Muscle layer of duodenum (tissue), 2 donors: ENCODE measurements around the gene CYP4F8.

Experiments used
- H3K27ac ChIP-seq: one replicate; pipeline ENCODE4 v1.7.0; 2013; ENCODE audit warnings: mild to moderate bottlenecking, low read length
- H3K27me3 ChIP-seq: one replicate; pipeline ENCODE4 v1.7.0; 2013; ENCODE audit warnings: low read depth, mild to moderate bottlenecking, control low read depth, low read length
- H3K36me3 ChIP-seq, 2 donors: one replicate each; pipeline ENCODE4 v1.7.0; 2013; ENCODE audit warnings: low read length in 2 of 2, control low read depth in 1 of 2, mild to moderate bottlenecking in 1 of 2; ENCODE audit not compliant: insufficient read depth in 2 of 2, control insufficient read depth in 1 of 2
- H3K4me1 ChIP-seq, 2 donors: one replicate each; pipeline ENCODE4 v1.7.0; 2013; ENCODE audit warnings: low read length in 2 of 2, mild to moderate bottlenecking in 2 of 2, control low read depth in 1 of 2, moderate library complexity in 1 of 2; ENCODE audit not compliant: insufficient read depth in 2 of 2, control insufficient read depth in 1 of 2
- H3K4me3 ChIP-seq, 2 donors: one replicate each; pipeline ENCODE4 v1.7.0; 2013; ENCODE audit warnings: low read length in 2 of 2, low read depth in 1 of 2, mild to moderate bottlenecking in 1 of 2
- H3K9me3 ChIP-seq, 2 donors: one replicate each; pipeline ENCODE4 v1.7.0; 2013; ENCODE audit warnings: low read length in 2 of 2, control low read depth in 1 of 2, mild to moderate bottlenecking in 1 of 2; ENCODE audit not compliant: control insufficient read depth in 1 of 2
- donor health status: healthy.

CYP4F8 gene

GRCh38 chr19:15635016-15635805 lies 20.2 kb downstream of the CYP4F8 start:
- no peak overlapping the region for H3K27ac ChIP-seq
- H3K36me3 ChIP-seq: no peaks in the 10 kb centered on the region
- H3K9me3 ChIP-seq: no peaks in the 10 kb centered on the region
- no peaks in the 10 kb centered on the region for H3K27me3 ChIP-seq
- H3K4me3 ChIP-seq: no peak overlapping the region
- H3K4me1 ChIP-seq: peaks cover 0 to 1% of the 10 kb centered on the region in 2 donors

GRCh38 chr19:15636026-15636425 lies 21.0 kb downstream of the CYP4F8 start:
- Histone ChIP-seq H3K27me3 (no peaks in the 10 kb centered on the region), H3K36me3 (no peaks in the 10 kb centered on the region), H3K4me3 (no peak overlapping the region), H3K9me3 (no peaks in the 10 kb centered on the region), H3K4me1 (peaks cover 0 to 10% of the 10 kb centered on the region in 2 donors), H3K27ac (no peak overlapping the region)

- H3K36me3 ChIP-seq: no peaks in the 10 kb centered on the region
- no peaks in the 10 kb centered on the region for H3K9me3 ChIP-seq
- H3K27ac ChIP-seq: no peak overlapping the region
- no peak overlapping the region for H3K4me3 ChIP-seq
- H3K27me3 ChIP-seq: no peaks in the 10 kb centered on the region
- H3K4me1 ChIP-seq: peaks cover 2 to 10% of the 10 kb centered on the region in 2 donors
Observed at GRCh38 chr19:15639596-15639995, 24.6 kb downstream of the CYP4F8 start.

- Histone ChIP-seq H3K36me3 (no peaks in the 10 kb centered on the region), H3K27ac (peak within 1 kb of the TSS; percentile 49), H3K9me3 (no peaks in the 10 kb centered on the region), H3K4me1 (peaks cover 2 to 10% of the 10 kb centered on the region in 2 donors), H3K4me3 (no peak within 1 kb of the TSS), H3K27me3 (no peaks in the 10 kb centered on the region)
Observed at GRCh38 chr19:15640294-15640903, 25.4 kb downstream of the CYP4F8 start, which contains the start of gene CYP4F3. Gene CYP4F3, plus strand, starts transcription at chr19:15640897. Its CDS starts 519 bp downstream, at chr19:15641416.

DNA sequence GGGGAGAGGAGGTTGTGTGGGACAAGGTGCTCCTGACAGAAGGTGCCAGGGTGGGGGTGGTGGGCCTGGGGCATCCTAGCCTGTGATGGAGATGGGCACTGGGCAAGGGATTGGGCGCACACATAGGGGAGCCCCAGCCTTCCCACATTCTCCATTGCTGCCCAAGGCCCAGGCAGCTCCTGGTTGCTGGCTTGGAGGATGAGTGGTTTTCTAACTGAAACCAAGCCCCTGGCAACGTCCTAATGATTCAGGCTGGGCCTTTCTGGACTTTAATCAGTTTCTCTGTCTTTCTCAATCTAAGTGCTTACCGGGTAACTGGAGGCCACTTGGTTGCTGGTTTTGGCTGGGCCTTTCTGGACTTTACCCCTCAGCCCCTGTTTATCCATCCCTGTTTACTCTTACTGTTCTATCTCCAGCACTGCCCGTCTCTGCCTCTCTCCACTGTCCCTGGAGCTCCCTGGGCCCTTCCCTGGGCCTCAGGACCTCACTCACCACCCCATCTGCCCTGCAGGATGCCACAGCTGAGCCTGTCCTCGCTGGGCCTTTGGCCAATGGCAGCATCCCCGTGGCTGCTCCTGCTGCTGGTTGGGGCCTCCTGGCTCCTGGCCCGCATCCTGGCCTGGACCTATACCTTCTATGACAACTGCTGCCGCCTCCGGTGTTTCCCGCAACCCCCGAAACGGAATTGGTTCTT lies 26.0 kb downstream of the CYP4F8 start:
- Histone ChIP-seq H3K9me3 (no peaks in the 10 kb centered on the region), H3K4me1 (peaks cover 2 to 10% of the 10 kb centered on the region in 2 donors), H3K27ac (peak overlapping the region; percentile 49)

DNA sequence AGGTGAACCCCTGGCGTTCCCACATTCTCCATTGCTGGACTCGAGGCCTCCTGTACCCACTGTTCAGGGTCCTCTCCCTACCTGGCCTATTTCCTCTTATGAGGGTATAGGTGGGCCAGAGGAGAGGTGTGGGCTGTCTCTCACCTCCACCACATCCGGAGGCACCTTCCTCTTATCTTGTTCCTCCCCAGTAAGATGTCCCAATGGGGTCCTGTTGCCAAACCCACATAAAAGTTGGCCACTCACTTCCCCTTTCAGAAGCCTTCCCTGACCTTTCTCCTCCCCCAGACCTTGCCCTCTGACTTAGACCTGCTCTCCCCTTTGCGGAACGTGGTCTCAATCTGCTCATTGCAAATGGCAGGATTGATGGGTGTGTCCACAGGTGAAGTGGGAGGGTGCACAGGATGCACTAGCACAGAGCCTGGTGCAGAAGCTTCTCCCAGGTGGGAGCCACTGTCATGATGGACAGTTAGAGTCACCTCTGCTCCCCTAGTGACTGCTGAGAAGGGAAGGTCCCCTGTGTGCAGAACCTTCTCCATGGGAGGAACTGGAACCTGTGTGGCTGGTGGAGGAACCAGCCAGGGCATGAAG lies 27.0 kb downstream of the CYP4F8 start:
- H3K4me3 ChIP-seq: no peak overlapping the region
- no peaks in the 10 kb centered on the region for H3K36me3 ChIP-seq
- peaks cover 2 to 10% of the 10 kb centered on the region in 2 donors for H3K4me1 ChIP-seq
- H3K27me3 ChIP-seq: no peaks in the 10 kb centered on the region
- no peak overlapping the region for H3K27ac ChIP-seq
- H3K9me3 ChIP-seq: no peaks in the 10 kb centered on the region

More for the DNA sequence above, 26.0 kb downstream of the CYP4F8 start:
- Histone ChIP-seq H3K36me3 (no peaks in the 10 kb centered on the region), H3K4me3 (no peak overlapping the region), H3K27me3 (no peaks in the 10 kb centered on the region)

DNA sequence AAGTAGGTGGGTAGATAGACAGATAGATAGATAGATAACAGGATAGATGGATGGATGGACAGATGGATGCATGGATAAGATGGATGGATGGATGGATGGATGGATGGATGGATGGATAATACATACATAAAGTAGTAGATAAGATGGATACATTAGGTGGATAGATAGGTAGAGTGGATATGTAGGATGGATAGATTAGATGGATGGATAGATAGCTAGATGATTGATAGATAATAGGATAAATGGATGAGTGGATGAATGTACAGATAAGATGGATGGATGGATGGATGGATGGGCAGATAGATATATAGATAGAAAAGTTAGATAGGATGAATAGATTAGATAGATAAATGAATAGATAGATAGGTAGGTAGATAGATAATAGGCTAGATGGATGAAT lies 27.8 kb downstream of the CYP4F8 start:
- H3K27me3 ChIP-seq: no peaks in the 10 kb centered on the region
- H3K4me3 ChIP-seq: no peak overlapping the region
- H3K36me3 ChIP-seq: peaks cover 0 to 2% of the 10 kb centered on the region in 2 donors
- peaks cover 0 to 3% of the 10 kb centered on the region in 2 donors for H3K9me3 ChIP-seq
- peaks cover 2 to 10% of the 10 kb centered on the region in 2 donors for H3K4me1 ChIP-seq
- H3K27ac ChIP-seq: no peak overlapping the region

DNA sequence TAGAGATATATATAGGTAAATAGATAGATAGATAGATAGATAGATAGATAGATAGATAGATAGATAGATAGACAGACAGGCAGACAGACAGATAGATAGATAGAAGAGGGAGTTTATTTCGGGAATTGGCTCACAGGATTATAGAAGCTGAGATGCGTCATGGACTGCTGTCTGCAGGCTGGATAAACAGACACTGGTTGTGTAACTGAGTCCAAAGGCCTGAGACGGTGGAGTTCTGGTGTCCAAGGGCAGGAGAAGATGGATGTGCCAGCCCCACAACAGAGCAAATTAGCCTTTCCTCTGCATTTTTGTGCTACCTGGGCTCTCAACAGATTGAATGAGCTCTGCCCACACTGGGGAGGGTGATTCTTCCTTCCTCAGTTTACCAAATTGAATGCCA lies 28.4 kb downstream of the CYP4F8 start:
- Histone ChIP-seq H3K27ac (no peak overlapping the region), H3K27me3 (no peaks in the 10 kb centered on the region), H3K36me3 (peaks cover 0 to 4% of the 10 kb centered on the region in 2 donors), H3K4me1 (peaks cover 2 to 10% of the 10 kb centered on the region in 2 donors), H3K9me3 (peaks cover 0 to 4% of the 10 kb centered on the region in 2 donors), H3K4me3 (no peak overlapping the region)

DNA sequence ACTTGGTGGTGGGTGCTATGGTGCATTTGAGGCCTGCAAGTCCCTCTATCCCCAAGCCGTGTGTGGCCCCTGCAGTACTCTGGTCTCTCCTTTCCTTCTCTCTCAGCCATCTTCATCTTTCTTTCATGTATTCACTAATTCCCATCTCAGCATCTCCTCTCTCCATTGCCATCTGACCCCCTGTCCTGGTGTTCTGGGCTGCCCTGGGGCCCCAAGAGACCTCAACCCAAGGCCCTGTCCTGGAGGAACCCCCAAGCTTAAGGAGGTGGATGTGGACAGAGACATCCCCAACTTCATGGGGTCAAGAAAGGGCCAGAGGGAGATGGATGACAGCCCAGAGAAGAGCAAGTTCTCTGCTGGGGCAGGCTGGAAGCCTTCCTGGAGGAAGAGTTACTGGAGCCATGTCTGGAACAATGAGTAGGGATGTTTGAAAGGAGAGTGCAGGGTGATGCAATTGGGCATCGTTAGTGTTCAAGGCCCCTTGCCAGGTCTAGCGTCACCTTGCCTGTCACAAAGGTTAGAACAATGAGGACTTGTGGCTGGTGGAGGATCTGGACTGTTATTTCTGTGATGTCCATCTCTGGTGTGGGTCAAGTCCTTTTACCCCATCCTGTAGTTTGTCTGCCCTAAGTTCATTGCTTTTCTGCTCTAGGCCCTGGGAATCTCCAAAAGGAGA lies 29.2 kb downstream of the CYP4F8 start:
- no peaks in the 10 kb centered on the region for H3K27me3 ChIP-seq
- peaks cover 0 to 4% of the 10 kb centered on the region in 2 donors for H3K9me3 ChIP-seq
- peaks cover 2 to 10% of the 10 kb centered on the region in 2 donors for H3K4me1 ChIP-seq
- H3K36me3 ChIP-seq: peaks cover 0 to 4% of the 10 kb centered on the region in 2 donors
- no peak overlapping the region for H3K27ac ChIP-seq
- no peak overlapping the region for H3K4me3 ChIP-seq

DNA sequence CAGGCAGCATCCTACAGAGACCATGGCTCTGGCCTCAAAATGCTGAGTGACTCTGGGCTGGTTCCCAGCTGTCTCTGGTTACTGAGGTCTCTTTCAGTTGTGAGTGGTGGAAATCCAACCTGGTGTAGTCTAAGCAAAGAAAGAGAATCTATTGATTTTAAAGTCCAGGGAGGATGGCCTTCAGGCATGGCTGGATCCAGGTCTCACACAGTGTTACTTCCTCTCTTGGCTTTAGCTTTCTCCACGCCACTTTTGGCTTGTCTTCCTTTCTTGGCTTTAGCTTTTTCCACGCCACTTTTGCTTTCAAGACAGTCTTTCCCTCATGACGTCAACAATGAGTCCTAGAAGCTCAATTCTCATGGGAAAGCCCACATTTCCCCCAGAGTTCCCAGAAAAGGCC lies 29.8 kb downstream of the CYP4F8 start:
- H3K27me3 ChIP-seq: no peaks in the 10 kb centered on the region
- H3K36me3 ChIP-seq: peaks cover 0 to 4% of the 10 kb centered on the region in 2 donors
- H3K4me1 ChIP-seq: peaks cover 2 to 10% of the 10 kb centered on the region in 2 donors
- no peak overlapping the region for H3K27ac ChIP-seq
- peaks cover 0 to 4% of the 10 kb centered on the region in 2 donors for H3K9me3 ChIP-seq
- no peak overlapping the region for H3K4me3 ChIP-seq
